Measurements from ENCODE around the gene FHL2. TPM values are rescaled to one million over a fixed set of nuclear protein-coding genes. Genes with fewer than 3 reads are reported as not detected.
A peak's percentile ranks its signal among the peaks of the same experiment; 100 is the strongest.

FHL2 gene
- total RNA-seq, 4 donors from 2014 or later = 23.3 to 88.3 (median 33.6) TPM

GRCh38 chr2:105403783-105404698 is 5.2 kb upstream of the FHL2 start:
- peak; percentile 88 for ATAC-seq (ENCODE audit: low FRiP score)
- no peak for TF ChIP-seq CTCF (IDR thresholded peaks at IDR 0.05)
- no peak for DNase-seq (ENCODE audit: low spot score)

DNA sequence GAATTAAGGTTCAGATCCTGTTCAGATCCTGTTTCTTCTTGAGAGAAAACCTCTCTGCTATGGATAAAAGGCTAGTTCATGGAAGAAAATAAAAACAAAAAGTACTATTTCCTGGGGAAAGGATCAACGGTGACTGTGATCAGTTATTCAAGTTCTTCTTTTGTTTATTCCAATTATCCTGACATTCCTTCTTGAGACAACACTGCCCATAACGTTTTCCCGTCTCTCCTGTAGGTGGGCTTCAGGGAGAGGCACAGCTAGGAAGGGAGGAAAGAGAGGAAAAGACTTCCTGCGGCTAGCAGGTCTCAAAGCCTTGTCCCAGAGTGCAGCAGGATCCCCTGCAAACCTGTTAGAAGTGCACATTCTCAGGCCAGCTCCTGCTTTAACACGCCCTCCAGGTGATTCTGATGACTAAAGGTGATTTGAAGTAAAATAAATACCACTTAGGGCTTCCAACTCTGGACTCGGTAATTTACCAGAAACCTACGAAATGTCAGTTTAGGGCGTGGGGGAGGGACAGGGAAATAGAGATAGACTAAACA is 4.5 kb upstream of the FHL2 start:
- DNase-seq (ENCODE audit: low spot score) (no peak), ATAC-seq (ENCODE audit: low FRiP score) (no peak)
- no peak for TF ChIP-seq CTCF (IDR thresholded peaks at IDR 0.05)

DNA sequence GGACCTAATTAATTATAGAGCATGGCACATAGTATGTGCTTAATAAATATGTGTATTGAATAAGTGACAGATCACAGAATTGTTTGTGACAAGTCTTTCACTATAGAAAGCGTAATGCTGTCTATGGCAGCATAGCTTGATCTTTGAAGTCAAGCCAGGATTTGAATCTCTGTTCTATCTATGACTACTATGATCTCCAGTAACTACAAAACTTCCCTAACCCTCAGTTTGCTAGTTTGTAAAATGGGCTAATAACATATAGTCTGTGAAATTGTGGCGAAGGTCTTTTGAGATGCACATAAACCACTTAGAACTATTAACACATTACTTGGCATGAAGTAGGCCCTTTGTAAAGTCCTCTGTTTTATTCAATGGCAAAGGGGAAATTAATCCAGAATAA is 4.0 kb upstream of the FHL2 start:
- DNase-seq (ENCODE audit: low spot score) (no peak), ATAC-seq (ENCODE audit: low FRiP score) (no peak)
- TF ChIP-seq CTCF (IDR thresholded peaks at IDR 0.05) = no peak

DNA sequence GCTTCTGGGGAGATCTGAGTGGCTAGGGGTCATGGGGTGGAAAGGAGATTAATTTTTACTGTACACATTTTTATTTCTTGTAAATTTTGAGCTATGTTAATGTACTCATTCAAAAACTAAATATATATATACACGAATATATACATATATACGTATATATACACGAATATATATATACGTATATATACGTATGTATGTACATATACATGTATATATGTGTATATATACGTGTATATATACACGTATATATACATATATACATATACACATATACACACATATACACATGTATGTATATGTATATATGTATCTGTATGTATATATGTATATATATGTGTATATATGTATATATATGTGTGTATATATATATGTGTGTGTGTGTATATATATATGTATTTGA is 3.0 kb upstream of the FHL2 start:
- ATAC-seq (ENCODE audit: low FRiP score) = no peak
- no peak for TF ChIP-seq CTCF (IDR thresholded peaks at IDR 0.05)
- no peak for DNase-seq (ENCODE audit: low spot score)

DNA sequence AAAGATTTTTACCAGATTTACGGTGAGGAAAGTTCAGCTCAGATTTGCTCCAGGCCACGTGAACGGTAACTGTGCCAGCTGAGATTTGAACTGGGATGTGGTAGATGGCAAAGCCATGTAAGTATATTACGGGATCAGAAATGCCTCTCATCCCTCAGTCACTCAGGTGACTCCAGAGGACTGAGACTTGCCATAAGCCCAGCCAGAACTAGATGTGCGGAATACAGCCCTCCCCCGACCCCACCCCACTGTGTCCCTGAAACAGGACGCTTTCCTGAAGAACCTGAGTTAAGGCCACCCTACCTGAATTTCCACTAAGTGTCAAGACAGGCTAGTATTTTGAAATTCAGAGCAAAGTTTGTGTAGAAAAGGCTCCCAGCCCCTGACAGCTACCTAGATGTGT is 1.3 kb upstream of the FHL2 start:
- DNase-seq (ENCODE audit: low spot score) (no peak), ATAC-seq (ENCODE audit: low FRiP score) (no peak)
- TF ChIP-seq CTCF (IDR thresholded peaks at IDR 0.05) = no peak

DNA sequence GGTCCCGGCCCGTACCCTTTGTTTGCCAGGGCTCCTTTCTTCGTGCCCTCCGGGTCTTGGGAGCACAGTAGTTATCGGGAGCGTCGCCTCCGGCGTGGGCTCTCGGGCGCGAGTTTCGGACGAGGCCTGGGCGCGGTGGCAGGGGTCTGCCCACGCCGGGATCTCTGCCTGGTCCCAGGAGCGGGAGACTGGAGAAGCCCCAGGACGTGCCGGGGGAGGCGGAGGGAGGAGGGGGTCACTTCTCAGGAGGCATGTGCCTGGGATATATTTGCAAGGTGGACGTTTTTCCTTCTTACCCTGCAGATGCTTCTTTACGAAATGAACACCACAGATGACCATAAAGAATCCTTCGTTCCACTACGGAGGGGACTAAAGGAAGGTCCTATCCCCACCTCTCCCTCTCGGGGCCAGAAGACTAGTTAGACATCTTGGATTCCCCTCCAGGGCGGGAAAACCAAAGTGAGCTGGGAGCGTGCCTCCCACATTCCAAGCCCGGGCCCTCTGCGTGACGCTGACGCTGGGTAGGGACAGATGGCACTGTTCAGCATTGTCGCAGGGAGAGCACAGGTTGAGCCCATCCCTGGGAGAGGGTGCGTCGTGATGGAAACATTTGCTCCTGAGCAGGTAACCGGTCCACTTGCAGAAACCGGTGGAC is 483 bp upstream of the FHL2 start:
- DNase-seq (ENCODE audit: low spot score) (no peak), ATAC-seq (ENCODE audit: low FRiP score) (no peak)
- no peak for TF ChIP-seq CTCF (IDR thresholded peaks at IDR 0.05)

All from omental fat pad (tissue), 4 donors.